LHCN-M2 (cell line): Measurements from ENCODE around the gene UTP4. TPM values are rescaled to one million over a fixed set of nuclear protein-coding genes. Genes with fewer than 3 reads are reported as not detected.
"Not testable (repeated sequence)": the region's sequence is repeated elsewhere in the genome, so short reads cannot be mapped to it uniquely, and the experiment has no call there.

Source experiments
- DNase-seq: peaks from one replicate; pipeline ENCODE4 v3.0.0-alpha.2; 2012; ENCODE audit warnings: low read depth
- total RNA-seq: library from RNA; depleted of rRNA; stranded (reverse); fragments of >200 nt; gene quantifications from 2 replicates; pipeline ENCODE4 v1.2.3, GENCODE V29; 2014

Gene UTP4
- total RNA-seq, 1 experiment from 2014 or later = 28.5 TPM

DNA sequence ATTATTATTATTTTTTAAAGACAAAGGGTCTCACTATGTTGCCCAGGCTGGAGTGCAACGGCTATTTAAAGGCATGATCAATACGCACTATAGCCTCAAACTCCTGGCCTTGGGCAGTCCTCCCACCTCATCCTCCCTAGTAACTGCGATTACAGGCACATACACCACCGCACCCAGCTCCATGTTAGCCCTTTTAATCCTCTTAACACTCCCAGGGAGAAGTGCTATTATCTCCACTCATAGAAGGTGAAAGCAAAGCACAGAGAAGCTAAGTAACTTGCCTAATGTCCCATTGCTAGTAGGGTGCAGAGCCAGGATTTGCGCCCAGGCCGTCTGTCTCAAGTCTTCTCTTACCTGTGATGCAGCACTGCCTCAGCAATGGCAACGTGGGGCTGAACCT lies 22.0 kb upstream of the UTP4 start:
- no peak for DNase-seq

DNA sequence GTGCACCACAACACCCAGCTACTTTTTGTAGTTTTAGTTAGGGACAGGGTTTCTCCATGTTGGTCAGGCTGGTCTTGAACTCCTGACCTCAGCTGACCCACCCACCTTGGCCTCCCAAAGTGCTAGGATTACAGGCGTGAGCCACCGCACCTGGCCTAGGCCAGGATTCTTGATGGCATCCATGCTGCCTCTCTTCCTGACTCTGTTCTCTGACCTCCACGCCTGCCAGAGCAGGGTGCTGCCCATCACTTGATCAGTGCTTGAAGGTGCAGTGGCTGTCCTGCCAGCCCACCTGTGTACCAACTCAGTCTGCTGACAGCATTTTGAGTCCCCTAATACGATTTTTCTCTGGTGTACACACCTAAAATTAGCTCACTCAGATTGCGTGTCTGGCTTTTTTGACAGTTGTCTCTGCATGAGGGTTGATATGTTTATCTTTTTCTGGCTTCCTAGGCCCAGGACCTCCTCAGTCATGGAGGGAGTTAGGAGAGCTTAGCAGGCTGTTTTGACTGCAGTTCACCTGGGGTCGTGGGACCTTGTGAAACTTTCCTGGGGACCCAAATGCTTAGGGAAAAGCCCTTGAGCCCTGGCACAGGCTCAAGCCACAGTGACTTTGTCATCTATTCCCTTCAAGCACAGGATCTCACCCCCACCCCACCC lies 21.1 kb upstream of the UTP4 start:
- DNase-seq = no peak

DNA sequence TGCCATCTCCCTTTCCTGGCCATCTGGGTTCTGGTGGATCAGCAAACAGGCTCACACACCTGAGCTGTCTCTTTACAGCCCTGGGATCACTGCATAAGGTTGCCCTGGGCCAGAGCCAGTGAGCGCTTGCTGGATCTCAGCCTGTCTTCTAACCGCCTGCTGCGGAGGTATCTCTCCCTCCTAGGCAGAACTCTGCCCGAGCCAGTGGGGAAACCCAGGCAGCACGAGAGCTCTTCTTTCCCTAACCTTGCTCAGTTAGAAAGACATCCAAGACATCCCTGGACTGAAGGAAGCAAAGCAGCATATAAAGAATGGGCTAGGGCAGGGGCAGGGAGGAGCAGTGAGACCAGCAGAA lies 20.6 kb upstream of the UTP4 start:
- no peak for DNase-seq

DNA sequence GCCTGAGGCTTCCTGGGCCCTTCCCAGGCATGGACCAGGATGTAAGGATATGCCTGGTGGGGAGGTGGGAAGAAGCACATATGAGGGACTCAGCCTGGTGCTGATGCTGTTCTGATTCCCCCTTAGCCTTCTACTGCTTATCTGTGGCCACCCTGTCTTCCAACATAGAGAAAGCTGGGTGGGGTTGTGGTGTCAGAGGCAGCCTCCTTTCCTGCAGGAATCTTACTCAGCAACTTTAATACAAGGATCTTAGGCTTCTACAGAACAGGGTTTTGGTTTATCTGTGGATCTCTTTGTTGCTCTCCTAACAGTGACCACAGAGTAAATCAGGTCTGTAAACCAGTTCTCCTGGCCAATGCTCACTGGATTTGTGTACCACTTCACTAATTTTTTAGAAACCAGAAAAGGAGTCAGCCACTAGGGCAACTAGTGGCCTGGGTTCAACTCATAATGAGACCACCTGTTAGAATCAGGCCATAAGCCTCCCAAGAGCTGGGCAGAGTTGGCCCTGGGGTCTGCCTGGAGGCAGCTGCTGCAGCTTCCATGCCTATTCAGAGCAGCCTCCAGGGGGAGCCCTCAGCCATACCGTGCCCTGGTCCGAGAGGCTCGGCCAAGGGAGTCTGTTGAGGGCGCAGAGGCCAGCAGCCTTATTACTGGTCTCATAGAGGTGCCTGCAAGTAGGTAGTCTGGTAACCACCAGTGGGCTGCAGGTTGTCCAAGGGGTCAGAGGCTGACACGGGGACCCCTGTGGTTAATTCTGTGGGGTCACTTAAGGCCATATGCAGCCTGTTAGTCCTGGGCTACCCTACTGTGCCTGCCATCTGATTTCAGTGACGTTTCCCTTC lies 19.9 kb upstream of the UTP4 start:
- DNase-seq = peak; percentile 44

DNA sequence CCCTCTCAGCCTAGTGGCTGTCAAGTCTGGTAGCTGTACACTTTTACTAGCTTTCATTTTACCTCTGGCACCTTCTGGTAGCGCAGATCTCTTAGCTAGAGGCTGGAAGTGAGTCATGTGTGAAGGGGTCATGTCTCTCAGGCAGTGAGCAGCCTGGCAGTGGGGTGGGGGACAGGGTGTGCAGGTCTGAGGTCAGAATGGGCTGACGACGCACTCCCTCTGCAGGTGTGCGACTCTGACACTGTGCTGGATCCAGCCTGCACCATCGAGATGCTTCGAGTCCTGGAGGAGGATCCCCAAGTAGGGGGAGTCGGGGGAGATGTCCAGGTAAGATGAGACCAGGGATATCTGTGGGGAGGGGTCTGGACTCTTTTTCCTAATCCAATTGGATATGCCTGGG lies 19.2 kb upstream of the UTP4 start:
- no peak for DNase-seq

DNA sequence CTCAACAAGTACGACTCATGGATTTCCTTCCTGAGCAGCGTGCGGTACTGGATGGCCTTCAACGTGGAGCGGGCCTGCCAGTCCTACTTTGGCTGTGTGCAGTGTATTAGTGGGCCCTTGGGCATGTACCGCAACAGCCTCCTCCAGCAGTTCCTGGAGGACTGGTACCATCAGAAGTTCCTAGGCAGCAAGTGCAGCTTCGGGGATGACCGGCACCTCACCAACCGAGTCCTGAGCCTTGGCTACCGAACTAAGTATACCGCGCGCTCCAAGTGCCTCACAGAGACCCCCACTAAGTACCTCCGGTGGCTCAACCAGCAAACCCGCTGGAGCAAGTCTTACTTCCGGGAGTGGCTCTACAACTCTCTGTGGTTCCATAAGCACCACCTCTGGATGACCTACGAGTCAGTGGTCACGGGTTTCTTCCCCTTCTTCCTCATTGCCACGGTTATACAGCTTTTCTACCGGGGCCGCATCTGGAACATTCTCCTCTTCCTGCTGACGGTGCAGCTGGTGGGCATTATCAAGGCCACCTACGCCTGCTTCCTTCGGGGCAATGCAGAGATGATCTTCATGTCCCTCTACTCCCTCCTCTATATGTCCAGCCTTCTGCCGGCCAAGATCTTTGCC lies 18.0 kb upstream of the UTP4 start:
- no peak for DNase-seq

DNA sequence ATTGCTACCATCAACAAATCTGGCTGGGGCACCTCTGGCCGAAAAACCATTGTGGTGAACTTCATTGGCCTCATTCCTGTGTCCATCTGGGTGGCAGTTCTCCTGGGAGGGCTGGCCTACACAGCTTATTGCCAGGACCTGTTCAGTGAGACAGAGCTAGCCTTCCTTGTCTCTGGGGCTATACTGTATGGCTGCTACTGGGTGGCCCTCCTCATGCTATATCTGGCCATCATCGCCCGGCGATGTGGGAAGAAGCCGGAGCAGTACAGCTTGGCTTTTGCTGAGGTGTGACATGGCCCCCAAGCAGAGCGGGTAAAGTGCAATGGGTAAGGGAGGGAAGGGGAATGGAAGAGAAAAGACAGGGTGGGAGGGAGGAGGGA lies 17.5 kb upstream of the UTP4 start:
- no peak for DNase-seq

DNA sequence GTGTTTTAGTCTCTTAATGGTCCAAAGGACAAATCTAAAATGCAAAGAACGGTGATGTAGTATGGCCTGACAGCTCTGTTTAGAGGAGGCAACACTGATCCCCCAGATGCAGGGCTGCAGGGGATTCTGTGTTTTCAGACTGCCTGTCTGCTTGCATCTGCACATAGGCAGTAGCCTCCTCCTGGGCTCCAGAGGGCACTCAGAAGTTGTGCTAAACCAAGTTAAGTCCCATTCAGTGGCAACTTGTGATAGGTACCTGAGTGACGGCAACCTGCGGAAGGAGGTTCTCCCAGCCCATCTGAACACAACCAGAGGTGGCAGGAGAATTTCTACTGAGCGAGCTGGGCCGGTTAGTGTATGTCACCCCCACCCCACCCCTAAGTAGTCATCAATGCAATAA lies 17.1 kb upstream of the UTP4 start:
- no peak for DNase-seq

DNA sequence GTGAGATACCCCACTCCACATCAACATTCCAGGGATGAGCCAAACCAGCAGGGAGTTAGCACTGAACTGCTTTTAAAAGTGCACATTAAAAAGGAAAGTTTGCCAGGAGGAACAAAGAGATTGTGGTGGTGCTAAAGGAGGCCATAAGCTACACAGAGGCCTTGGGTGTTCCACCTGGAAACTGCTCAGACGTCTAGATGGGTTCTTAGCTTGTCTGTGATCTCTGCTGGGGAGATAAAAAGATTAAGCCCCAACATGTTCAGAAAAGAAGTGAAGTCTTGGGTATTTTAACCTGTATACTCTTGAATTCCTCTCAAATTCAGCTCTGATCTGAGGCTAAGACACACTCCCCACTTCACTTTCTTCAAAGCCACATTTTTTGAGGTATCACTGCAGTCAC lies 16.6 kb upstream of the UTP4 start:
- DNase-seq = no peak

DNA sequence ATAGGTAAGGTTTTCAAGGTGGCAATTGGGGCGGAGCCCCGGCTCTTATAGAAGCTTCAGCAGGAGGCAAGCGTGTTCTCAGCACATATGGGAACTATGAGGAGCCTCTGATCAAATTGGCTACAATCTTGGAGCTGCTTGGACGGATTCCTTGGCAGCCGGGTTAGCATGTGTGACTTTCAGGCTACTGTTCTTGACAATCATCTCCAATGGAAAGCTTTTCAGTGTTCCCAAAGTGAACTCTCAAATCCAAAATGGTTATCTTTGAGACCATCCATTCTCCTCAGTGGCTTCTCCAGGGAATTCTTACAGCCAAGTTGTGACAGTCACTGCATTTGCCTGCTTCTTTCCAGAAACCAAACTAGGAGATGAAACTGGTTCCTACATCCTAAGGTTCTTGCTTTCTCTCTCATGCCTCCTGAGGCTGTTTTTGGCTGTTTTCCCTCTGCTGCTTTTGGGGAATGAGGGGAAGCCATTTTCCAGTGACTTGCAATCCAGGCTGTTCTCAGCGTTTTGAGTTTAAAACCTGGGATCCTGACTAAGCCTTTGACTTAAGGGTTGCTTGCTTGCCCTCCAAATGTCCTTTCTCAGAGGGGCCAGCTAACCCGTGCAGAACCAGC lies 16.1 kb upstream of the UTP4 start:
- DNase-seq = no peak

DNA sequence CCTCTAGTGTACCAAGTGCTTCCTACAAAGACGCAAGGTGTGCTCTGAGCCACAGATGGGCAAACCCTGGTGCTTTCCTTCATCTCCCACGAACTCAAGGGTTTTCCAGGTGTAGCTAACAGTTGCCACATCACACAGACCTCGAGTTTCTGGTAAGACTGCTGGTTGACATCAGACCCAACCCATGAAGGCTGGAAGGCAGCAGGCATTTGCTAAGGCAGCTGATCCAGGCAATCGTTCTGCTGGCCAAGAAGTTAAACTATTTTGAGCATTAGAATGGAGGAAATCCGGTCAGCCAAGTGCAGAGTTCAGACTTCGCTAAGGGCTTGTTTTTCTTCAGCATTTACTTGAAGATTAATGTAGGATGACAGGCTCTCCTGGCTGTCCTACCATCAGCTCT lies 15.5 kb upstream of the UTP4 start:
- DNase-seq = no peak

DNA sequence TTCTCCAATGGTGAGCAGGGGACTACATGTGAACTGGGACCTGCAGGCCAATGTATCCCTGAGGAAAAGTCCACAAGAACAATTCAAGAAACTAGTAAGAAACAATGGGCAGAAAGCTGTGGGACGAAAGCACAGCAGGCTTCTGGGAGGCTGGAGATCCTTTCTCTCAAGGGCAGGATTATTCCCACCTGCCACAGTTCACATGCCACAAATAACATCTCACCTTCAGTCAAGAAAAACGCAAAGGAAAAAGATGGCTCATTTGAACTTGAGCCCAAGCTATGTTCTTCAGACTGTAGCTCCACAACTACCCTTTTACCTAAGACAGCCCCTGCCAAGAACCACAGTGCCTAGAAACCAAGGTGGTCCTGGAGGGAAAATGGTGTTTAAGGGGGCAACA lies 14.0 kb upstream of the UTP4 start:
- DNase-seq = no peak

DNA sequence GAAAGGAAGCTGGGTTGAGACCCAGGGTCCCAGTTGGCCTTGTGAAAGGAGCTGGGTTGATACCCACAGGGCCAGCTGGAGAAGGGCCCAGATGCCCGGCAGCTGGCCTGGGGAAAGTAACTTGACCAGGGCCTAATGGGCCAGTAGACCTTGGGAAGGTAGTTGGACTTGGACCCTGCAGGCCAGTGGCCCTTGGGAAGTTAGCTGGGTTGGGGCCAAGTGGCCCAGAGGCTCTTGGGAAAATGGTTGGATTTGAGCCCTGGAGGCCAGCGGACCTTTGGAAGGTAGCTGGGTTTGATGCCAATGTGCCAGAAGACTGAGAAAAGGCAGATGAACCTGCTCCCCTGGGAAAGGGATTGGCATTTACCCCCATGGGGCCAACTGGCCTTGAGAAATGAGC lies 13.5 kb upstream of the UTP4 start:
- no peak for DNase-seq

DNA sequence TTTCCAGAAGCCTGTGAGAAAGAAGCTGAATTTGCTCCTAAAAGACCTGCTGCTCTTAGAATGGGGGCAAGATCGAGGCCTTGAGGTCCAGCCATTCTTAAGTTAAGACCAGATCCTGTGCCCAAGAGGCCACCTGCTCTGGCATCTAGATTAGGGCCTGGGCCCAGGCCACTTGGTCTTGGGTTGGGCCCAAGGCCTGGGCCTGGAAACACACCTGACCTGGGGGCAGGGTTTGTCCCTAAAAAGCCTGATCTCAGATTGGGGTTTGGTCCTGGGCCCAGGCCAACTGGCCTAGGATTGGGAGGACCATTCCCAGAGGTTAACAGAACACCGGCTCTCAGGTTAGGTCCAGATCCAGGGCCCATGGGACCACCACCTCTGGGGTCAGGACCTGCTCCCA lies 12.9 kb upstream of the UTP4 start:
- DNase-seq = no peak

DNA sequence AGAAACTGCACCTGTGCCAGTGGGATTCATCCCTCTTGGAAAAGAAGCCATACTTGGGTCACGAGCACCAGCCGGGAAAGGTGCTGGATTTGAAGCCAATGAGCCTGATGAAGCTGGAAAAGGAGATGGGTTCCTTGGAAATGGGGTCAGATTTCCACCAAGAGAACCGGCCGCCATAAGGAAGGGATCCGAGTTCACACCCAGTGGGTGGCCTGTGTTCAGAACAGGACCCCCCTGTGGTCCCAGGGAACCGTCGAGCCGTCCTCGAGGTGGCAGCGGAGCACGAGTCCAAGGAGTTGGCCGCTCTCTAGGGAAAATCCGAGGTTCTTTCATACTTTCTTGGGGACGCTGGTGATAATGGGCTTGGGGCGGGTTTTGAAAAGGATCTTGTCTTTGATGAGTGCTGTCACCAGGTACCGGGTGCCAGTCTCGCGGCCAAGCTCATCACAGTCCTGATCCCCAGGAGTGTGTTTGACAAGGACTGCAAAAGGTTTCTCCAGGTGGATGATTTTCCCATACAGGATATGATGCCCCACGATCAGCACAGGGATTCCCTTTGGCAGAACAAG lies 12.3 kb upstream of the UTP4 start:
- DNase-seq = no peak

DNA sequence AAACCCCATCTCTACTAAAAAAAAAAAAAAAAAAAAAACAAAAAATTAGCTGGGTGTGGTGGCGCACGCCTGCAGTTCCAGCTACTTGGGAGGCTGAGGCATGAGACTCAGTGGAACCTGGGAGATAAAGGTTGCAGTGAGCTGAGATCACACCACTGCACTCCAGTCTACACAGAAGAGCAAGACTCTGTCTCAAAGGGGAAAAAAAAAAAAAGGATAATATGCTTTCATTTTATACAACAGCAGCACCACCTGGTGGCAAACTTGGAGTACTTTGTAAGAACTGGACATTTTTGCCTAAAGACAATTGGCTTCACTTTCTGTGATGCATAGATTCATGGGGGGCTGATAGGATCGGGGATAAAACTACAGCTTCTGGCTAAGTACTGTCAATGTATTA lies 8.5 kb upstream of the UTP4 start:
- peak; percentile 75 for DNase-seq

DNA sequence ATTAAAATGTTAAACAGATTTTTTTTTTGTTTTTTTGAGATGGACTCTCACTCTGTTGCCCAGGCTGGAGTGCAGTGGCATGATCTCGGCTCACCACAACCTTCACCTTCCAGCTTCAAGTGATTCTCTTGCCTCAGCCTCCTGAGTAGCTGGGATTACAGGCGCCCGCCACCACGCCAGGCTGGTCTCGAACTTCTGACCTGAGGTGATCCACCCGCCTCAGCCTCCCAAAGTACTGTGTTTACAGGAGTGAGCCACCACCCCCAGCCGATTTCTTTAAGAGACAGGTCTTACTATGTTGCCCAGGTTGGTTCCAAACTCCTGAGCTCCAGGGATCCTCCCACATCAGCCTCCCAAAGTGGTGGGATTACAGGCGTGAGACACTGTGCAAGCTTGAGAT lies 8.0 kb upstream of the UTP4 start:
- DNase-seq = not testable (repeated sequence)

DNA sequence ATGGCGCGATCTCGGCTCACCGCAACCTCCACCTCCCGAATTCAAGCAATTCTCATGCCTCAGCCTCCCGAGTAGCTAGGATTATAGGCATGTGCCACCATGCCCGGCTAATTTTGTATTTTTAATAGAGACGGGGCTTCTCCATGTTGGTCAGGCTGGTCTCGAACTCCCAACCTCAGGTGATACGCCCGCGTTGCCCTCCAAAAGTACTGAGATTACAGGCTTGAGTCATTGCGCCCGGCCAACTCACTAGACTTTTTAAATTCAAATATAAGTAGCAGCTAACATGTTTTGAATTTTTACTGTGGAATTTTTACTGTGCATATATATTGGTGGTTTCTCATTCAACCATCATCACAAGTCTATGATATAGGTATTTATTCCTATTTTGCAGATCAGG lies 7.5 kb upstream of the UTP4 start:
- not testable (repeated sequence) for DNase-seq

DNA sequence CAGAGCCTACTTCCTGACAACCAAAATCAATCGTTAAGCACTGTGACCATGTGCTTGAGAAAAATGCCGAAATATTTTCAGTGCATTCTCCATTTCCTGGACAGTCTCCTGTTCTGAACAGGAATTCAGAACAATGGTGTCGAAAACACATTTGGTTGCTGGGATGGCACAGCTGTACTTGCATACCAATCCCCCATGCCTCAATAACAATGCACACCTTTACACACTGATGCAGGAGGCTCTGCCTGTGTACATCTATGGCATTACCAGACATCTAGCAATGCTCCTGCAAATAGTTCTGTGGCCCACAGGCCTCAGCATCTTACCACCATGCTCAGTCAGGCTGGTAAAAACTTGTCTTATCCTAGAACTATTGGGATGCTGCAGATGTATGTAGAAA lies 6.2 kb upstream of the UTP4 start:
- no peak for DNase-seq

DNA sequence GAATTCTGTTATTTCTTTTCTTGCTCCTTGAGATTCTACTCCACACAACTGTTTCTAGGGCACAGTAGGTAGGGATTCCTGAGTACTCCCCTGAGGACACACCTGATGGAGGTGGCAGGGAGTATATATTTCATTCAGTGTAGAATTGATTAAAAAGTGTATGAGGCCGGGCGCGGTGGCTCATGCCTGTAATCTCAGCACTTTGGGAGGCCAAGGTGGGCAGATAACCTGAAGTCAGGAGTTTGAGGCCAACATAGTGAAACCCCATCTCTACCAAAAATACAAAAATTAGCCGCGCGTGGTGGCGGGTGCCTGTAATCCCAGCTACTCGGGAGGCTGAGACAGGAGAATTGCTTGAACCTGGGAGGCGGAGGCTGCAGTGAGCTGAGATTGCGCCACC lies 5.6 kb upstream of the UTP4 start:
- not testable (repeated sequence) for DNase-seq

DNA sequence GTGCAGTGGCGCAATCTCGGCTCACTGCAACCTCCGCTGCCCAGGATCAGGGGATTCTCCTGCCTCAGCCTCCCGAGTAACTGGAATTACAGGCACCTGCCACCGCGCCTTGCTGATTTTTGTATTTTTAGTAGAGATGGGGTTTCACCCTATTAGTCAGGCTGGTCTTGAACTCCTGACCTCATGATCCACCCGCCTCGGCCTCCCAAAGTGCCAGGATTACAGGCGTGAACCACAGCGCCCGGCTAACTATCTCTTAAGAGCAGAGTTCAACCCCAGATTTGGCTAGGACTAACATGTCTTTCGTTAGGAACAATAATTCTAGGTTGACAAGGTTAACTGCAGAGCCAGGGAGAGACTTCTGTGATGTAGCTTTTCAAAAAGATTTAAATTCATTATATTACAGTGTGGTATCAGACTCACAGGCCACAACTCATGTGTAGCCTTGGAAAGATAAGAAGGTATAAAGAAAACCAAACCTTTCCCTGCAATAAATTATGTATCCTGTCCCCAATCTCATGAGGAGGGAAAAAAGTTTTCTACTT lies 4.4 kb upstream of the UTP4 start:
- DNase-seq = no peak

DNA sequence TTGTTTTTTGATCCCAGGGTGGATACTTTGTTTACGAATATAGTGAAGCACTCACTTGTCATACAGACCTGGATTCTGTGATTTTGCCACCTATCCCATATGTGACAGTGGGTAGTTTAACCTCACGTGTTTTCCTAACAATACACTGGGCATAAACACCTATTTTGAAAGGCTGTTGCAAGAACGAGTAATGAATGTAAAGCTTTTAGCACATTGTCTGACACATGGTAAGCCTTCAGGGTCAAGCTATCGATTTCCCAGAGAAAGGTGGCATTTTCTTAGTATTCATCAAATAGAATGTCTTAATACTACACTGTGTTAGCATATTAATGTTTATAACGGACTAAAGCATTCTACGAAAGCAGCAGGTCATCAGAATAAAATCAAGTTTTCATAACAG lies 2.0 kb upstream of the UTP4 start:
- no peak for DNase-seq
